SU-DHL-6 (cell line): Measurements from ENCODE around the gene WDR73.

Source experiments
- H2AFZ ChIP-seq: fragments of 200-600 bp; sonication (generic); 2 replicates; pipeline ENCODE4 v1.6.1; 2014; ENCODE audit warnings: low read depth, mild to moderate bottlenecking, moderate library complexity, mixed read lengths, antibody characterized with exemption, low read length; ENCODE audit not compliant: severe bottlenecking
- H3F3A ChIP-seq: fragments of 200-600 bp; shearing (Covaris generic); 2 replicates; pipeline ENCODE4 v1.6.0; 2016; ENCODE audit warnings: antibody characterized with exemption, mild to moderate bottlenecking; ENCODE audit not compliant: insufficient read depth
- H3K27ac ChIP-seq: fragments of 200-600 bp; sonication (generic); 2 replicates; pipeline ENCODE4 v1.5.1; 2016; ENCODE audit warnings: low read depth, mild to moderate bottlenecking, low read length, moderate library complexity, mixed read lengths
- H3K27me3 ChIP-seq: fragments of 200-600 bp; sonication (generic), shearing (Covaris generic); 2 replicates; pipeline ENCODE4 v1.6.0; 2014; ENCODE audit warnings: mild to moderate bottlenecking, low read length
- H3K36me3 ChIP-seq: fragments of 200-600 bp; sonication (generic); 2 replicates; pipeline ENCODE4 v1.6.1; 2014; ENCODE audit warnings: mild to moderate bottlenecking, low read length, mixed read lengths
- H3K4me2 ChIP-seq: fragments of 300-600, 200-600 bp; shearing (Covaris generic), sonication (generic); 2 replicates; pipeline ENCODE4 v1.6.0; 2014; ENCODE audit warnings: low read length, low read depth, mild to moderate bottlenecking; ENCODE audit not compliant: poor library complexity, severe bottlenecking
- H3K4me3 ChIP-seq: fragments of 200-600 bp; sonication (generic); 2 replicates; pipeline ENCODE4 v1.5.1; 2014; ENCODE audit warnings: antibody characterized with exemption, low read length, mild to moderate bottlenecking, mixed read lengths; ENCODE audit not compliant: insufficient read depth, poor library complexity, severe bottlenecking
- H3K79me2 ChIP-seq: fragments of 200-600 bp; sonication (generic); 2 replicates; pipeline ENCODE4 v1.6.1; 2014; ENCODE audit warnings: mild to moderate bottlenecking, low read length, moderate library complexity; ENCODE audit not compliant: insufficient read depth
- H3K9ac ChIP-seq: fragments of 200-600 bp; sonication (generic); 2 replicates; pipeline ENCODE4 v1.7.0; 2014; ENCODE audit warnings: mild to moderate bottlenecking, low read length
- H3K9me2 ChIP-seq: fragments of 200-600 bp; sonication (generic); replicated peaks from 2 replicates; pipeline ENCODE4 v1.6.1; 2014; ENCODE audit warnings: low read length; ENCODE audit not compliant: insufficient read depth
- H3K9me3 ChIP-seq: fragments of 200-600 bp; sonication (generic); 2 replicates; pipeline ENCODE4 v1.6.1; 2014; ENCODE audit warnings: low read length, mixed read lengths; ENCODE audit not compliant: insufficient read depth
- H4K20me1 ChIP-seq: fragments of 200-600 bp; sonication (generic); 2 replicates; pipeline ENCODE4 v1.6.1; 2014; ENCODE audit warnings: low read depth, mild to moderate bottlenecking, antibody characterized with exemption, low read length, moderate library complexity, mixed read lengths
- CTCF ChIP-seq: fragments of 200-600 bp; sonication (generic); IDR thresholded peaks from one replicate; pipeline ENCODE4 v1.5.1; 2017; ENCODE audit warnings: antibody characterized with exemption, mild to moderate bottlenecking, low read length, moderate library complexity; ENCODE audit not compliant: insufficient read depth, poor library complexity, severe bottlenecking
- EZH2phosphoT487 ChIP-seq: fragments of 200-600 bp; sonication (generic), shearing (Covaris generic); conservative IDR thresholded peaks from 2 replicates; pipeline ENCODE4 v1.6.1; 2018; ENCODE audit warnings: mild to moderate bottlenecking, antibody characterized with exemption, low read length, moderate library complexity, mixed read lengths

The WDR73 gene

GRCh38 chr15:84653910-84654688 lies at the start of gene WDR73:
WDR73 (minus strand) TSS chr15:84654283; CDS start chr15:84654274, 9 bp downstream.
- H3K27me3 ChIP-seq = no peaks in the 10 kb centered on the region
- peak within 1 kb of the TSS; percentile 53 for H3K27ac ChIP-seq
- peak within 1 kb of the TSS; percentile 86 for H3K4me3 ChIP-seq
- H3K9me3 ChIP-seq = no peaks in the 10 kb centered on the region
- H3K9me2 ChIP-seq = no peaks in the 10 kb centered on the region
- H3F3A ChIP-seq = peaks cover 12% of the 10 kb centered on the region
- H2AFZ ChIP-seq = peak within 1 kb of the TSS; percentile 66
- peaks cover 12% of the 10 kb centered on the region for H3K79me2 ChIP-seq
- H3K9ac ChIP-seq = peak within 1 kb of the TSS; percentile 62
- peak within 1 kb of the TSS; percentile 64 for H3K4me2 ChIP-seq
- no peak for TF ChIP-seq CTCF
- no peak for TF ChIP-seq EZH2phosphoT487
- H3K36me3 ChIP-seq = no peaks in the 10 kb centered on the region
- H4K20me1 ChIP-seq = no peaks in the 10 kb centered on the region

GRCh38 chr15:84703808-84704207 lies 49.7 kb upstream of the WDR73 start:
- no peaks in the 10 kb centered on the region for H3K36me3 ChIP-seq
- no peak overlapping the region for H2AFZ ChIP-seq
- no peaks in the 10 kb centered on the region for H3K9me3 ChIP-seq
- no peak overlapping the region for H3K4me2 ChIP-seq
- no peak overlapping the region for H3K27ac ChIP-seq
- no peak overlapping the region for H3K9ac ChIP-seq
- no peaks in the 10 kb centered on the region for H3F3A ChIP-seq
- H4K20me1 ChIP-seq = peaks cover under 1% of the 10 kb centered on the region; the same call in 1 of the 2 replicates
- H3K27me3 ChIP-seq = no peaks in the 10 kb centered on the region
- H3K4me3 ChIP-seq = no peak overlapping the region
- no peaks in the 10 kb centered on the region for H3K9me2 ChIP-seq
- H3K79me2 ChIP-seq = peaks cover 95% of the 10 kb centered on the region
- TF ChIP-seq CTCF (no peak), EZH2phosphoT487 (no peak)

- no peak overlapping the region for H3K9ac ChIP-seq
- no peaks in the 10 kb centered on the region for H3K36me3 ChIP-seq
- H3K9me2 ChIP-seq = no peaks in the 10 kb centered on the region
- TF ChIP-seq CTCF = no peak
- H2AFZ ChIP-seq = no peak overlapping the region
- H3F3A ChIP-seq = peaks cover 5% of the 10 kb centered on the region; the same call in 1 of the 2 replicates
- peaks cover 6% of the 10 kb centered on the region; the same call in 1 of the 2 replicates for H4K20me1 ChIP-seq
- H3K4me2 ChIP-seq = no peak overlapping the region
- H3K27ac ChIP-seq = no peak overlapping the region
- H3K4me3 ChIP-seq = no peak overlapping the region
- no peaks in the 10 kb centered on the region for H3K9me3 ChIP-seq
- H3K79me2 ChIP-seq = peaks cover 95% of the 10 kb centered on the region
- no peaks in the 10 kb centered on the region for H3K27me3 ChIP-seq
These were observed 48.9 kb upstream of the WDR73 start for GRCh38 chr15:84702961-84703482.
